Fibroblast of skin of back (primary cell): ENCODE results near the gene PGGHG. TPM values are rescaled to one million over a fixed set of nuclear protein-coding genes. Genes with fewer than 3 reads are reported as not detected.

Source experiments
- DNase-seq: peaks from one replicate; pipeline ENCODE4 v3.0.0-alpha.2; 2013
- polyA plus RNA-seq, 2 experiments: library from polyadenylated mRNA; unstranded; fragments of 120-200 nt; gene quantifications; one replicate each; pipeline ENCODE4 v1.2.1, GENCODE V29; 2013; ENCODE audit not compliant: insufficient read length in 2 of 2

PGGHG gene
- polyA plus RNA-seq (2013, experiment 1 of 2; ENCODE audit: insufficient read length), result 15.7 TPM
- polyA plus RNA-seq (2013, experiment 2 of 2; ENCODE audit: insufficient read length), result 28.2 TPM

GRCh38 chr11:288478-289397 is at the start of gene PGGHG:
Gene PGGHG (plus strand): TSS chr11:289126. CDS start chr11:289817, 691 bp downstream.
- peak; percentile 64 for DNase-seq

GRCh38 chr11:240315-240714 is 48.6 kb upstream of the PGGHG start:
- DNase-seq, result no peak

GRCh38 chr11:241634-242033 is 47.3 kb upstream of the PGGHG start:
- no peak for DNase-seq

GRCh38 chr11:244376-244775 is 44.5 kb upstream of the PGGHG start:
- DNase-seq, result no peak

DNA sequence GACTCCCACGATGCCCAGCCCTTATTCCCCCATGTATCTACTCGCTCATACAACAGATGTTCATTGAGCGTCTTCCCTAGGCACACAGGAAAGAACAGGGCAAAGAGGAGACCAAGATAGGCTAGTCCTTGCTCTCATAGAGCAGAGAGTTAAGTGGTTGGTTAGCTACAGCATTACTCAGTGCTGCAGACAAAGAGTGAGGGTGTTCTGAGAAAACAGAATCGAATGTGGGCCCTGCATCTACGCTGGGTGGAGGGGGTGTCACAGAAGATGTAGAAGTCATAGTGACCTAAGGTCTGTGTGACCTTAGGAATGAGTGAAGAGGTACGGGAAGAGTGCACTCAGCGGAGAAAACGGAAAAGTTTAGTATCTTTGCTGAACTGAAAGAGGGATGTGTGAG is 39.9 kb upstream of the PGGHG start:
- no peak for DNase-seq

DNA sequence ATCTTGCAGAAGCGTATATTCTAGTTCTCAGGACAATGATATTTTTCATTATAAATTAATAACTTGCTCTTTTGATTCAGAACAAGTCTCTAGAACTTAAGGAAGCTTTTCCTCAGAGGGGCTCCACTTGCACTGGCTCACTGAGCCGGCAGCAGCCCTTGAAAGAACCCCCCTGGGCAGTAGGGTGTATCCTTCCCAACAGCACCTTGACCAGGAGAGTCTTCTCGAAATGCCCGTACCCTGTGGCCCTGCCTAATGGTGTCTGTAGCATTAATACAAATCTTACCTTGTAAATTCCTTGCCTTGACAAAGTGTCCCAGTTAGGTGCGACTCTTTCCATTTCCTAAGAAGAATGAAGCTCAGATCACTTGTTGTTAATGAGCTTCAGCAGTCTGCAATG is 38.7 kb upstream of the PGGHG start:
- DNase-seq, result no peak

DNA sequence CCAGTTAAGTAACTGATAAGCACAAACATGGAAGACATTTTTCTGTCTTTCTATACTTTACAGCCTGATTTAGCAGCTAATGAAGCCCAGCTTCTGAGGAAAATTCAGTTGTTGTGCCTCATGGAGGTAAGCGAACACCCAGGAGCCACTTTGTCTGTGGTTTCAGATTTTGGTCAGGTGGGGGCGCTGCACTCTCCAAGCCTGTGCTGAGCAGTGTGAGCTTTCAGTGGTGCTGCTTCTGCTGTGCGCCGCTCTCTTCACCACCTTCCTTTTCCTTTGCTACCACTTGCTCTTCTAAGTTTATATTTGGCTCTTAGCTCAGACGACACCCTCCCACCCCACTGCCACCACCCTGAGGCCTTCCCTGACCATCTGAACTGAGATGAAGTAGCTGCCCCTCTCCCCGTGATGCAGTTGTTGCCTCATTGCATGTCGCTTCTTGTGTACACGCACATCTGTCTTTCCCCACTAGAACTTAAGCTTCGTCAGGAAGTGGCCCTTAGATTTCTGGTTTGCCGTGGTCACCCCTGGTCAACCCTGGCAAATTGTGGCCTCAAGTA is 38.1 kb upstream of the PGGHG start:
- DNase-seq, result peak; percentile 47

- DNase-seq, result no peak
Observed at GRCh38 chr11:251550-251949, 37.4 kb upstream of the PGGHG start.

DNA sequence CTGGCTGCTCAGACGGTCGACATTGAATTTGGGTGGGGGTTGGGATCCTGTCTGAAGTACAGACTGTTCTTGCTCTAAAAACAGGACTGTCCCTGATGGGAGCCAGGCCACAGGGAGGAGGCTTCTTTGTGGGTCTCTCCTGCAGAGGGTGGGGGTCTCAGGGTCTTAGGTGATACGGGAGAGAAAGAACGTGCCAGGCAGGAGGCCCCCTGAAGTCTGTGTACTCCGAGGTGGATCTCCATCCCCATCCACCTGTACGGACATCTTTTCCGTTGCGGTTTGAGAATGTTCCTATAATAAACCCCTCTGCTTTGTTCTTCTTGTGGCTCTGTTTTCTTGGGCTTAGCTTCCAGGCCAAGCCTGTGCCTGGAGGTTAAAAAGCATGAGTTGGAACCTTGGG is 36.3 kb upstream of the PGGHG start:
- DNase-seq, result no peak

- DNase-seq, result no peak
Observed at GRCh38 chr11:253160-253885, 35.6 kb upstream of the PGGHG start.

GRCh38 chr11:253886-254270 is 35.0 kb upstream of the PGGHG start:
- no peak for DNase-seq

DNA sequence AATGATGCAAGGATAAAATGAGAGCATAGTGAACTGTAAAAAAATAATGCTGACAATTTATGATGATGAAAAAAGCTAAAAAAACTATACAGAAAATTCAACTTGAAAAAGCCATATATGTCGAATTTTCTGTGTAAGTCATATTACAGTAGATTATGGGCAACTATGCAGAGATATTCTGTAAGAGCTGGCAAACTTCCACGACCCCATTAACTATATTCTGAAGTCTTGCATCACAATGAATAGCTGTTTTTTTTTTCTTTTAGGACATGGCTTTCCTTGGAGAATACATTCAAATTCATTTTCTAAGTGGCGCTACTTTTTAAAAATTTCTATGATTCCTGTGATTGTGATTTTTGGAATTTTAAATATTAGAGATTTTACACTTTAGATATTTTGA is 33.8 kb upstream of the PGGHG start:
- DNase-seq, result peak; percentile 10

DNA sequence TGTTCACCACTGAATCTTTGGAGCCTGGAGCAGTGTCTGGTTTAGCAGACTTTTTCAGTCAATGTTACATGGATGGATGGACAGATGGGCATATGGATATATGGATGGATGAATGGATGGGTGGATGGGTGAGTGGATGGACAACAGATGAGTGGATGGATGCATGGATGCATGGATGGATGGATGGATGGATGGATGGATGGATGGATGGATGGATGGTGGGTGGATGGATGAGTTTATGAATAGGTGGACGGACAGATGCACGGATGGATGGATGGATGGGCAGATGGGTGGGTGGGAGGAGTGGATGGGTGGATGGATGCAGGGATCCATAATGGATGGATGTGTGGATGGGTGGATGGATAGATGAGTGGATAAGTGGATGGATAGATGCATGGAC is 33.1 kb upstream of the PGGHG start:
- DNase-seq, result no peak

- no peak for DNase-seq
Observed at GRCh38 chr11:256952-257737, 31.8 kb upstream of the PGGHG start.

- DNase-seq, result no peak
Observed at GRCh38 chr11:257766-258493, 31.0 kb upstream of the PGGHG start.

DNA sequence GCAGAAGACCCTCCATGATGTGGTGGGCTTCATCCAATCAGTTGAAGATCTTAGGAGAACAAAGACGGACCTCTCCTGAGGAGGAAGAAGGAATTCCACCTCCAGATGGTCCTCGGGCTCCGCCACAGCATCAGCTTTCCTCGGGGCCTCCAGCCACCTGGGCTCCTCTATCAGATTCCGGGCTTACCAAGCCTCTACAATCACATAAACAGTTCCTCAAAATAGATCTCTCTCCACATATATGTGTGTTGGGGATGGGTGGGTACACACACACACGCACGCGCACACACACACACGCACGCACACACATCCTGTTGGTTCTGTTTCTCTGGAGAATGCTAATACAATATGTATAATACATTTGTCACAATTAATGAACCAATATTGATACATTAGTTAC is 29.5 kb upstream of the PGGHG start:
- DNase-seq, result no peak

- no peak for DNase-seq
Observed at GRCh38 chr11:261624-262023, 27.3 kb upstream of the PGGHG start.

DNA sequence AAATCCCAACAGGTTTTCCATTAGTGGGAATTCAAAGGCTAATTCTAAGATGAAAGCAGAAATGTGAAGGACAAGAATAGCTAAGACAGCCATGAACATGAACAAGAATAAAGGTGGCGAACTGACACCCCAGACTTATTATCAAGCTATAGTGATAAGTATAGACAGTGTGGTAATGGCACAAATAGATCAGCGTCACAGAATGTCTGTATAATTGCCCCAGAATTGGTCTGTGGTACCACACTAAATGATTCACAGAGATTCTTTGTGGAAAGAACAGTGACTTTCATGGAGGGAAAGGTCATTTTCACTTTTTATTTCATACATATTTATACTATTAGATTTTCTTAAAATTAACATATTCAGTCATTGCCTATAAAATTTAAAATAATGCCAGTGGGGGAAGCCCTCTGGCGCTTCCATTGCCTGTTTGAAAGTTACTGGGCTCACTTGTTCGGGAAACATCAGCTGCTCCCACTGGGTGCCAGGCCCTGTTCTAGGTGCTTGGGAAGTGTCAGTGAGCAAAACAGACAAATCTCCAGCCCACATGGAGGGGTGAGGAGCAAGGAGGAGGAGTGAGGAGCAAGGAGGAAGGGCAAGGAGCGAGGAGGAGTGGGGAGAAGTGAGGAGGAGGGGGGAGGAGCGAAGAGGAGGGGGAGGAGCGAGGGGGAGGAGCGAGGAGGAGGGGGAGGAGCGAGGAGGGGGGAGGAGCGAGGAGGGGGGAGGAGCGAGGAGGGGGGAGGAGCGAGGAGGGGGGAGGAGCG is 22.1 kb upstream of the PGGHG start:
- no peak for DNase-seq

DNA sequence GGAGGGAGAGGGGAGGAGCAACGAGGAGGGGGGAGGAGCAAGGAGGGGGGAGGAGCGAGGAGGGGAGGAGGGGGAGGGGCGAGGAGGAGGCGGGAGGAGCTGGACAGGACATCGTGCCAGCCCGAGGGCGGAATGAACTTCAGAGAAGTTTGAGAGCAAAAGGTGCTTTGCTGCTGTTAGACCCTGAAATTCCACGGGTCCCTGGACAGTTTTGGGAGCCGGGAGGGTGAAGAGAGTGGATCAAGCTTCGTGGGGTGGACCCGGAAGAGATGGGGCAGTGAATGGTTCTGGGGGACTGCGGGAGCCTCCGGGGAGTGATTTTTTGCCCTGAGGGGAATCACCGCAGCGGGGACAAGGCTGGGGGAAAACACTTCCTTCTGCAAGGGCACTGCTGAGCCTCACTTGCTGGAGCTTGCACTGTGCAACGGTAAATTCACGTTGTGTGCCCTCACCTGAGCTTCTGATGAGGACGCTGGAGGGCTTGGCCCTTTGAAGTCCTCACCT is 21.4 kb upstream of the PGGHG start:
- no peak for DNase-seq

- peak; percentile 11 for DNase-seq
Observed at GRCh38 chr11:268716-269145, 20.2 kb upstream of the PGGHG start.
